Measurements from ENCODE around the gene FOXK1.

Gene FOXK1

GRCh38 chr7:4819560-4820404 is 137.7 kb downstream of the FOXK1 start:
- DNase-seq (ENCODE audit: low read depth) = no peak

- no peak for DNase-seq (ENCODE audit: low read depth)
These were observed 138.4 kb downstream of the FOXK1 start for GRCh38 chr7:4820405-4820966.
